AG04450 (cell line): Measurements from ENCODE around the gene DCAF8L1. TPM values are rescaled to one million over a fixed set of nuclear protein-coding genes. Genes with fewer than 3 reads are reported as not detected.
A peak's percentile ranks its signal among the peaks of the same experiment; 100 is the strongest.
"Not testable (repeated sequence)": the region's sequence is repeated elsewhere in the genome, so short reads cannot be mapped to it uniquely, and the experiment has no call there.

Experiments used
- CTCF ChIA-PET: fragments of 300-600, 350-600 bp; formaldehyde crosslinking; extraction: SDS; loops from one replicate; lab custom pipeline; 2022; ENCODE audit warnings: antibody characterized with exemption, inconsistent platforms; lab: Charles Lee
- POLR2A ChIA-PET: fragments of 350-600 bp; formaldehyde crosslinking; extraction: SDS; loops from one replicate; lab custom pipeline; 2021; ENCODE audit warnings: antibody characterized with exemption, inconsistent platforms; lab: Yijun Ruan, JAX
- DNase-seq: peaks from one replicate; pipeline ENCODE4 v3.0.0-alpha.2; 2011; ENCODE audit warnings: low read depth, low spot score
- H3K27ac ChIP-seq: one replicate; pipeline ENCODE4 v1.5.1; 2012; ENCODE audit warnings: low read depth, low read length, control low read depth
- H3K27me3 ChIP-seq: one replicate; pipeline ENCODE4 v1.6.0; 2012; ENCODE audit warnings: low read length; ENCODE audit not compliant: control insufficient read depth, insufficient read depth
- H3K4me3 ChIP-seq: 2 replicates; pipeline ENCODE4 v1.5.1; 2011; ENCODE audit warnings: mild to moderate bottlenecking, low read depth, low read length, control low read depth
- H3K9me3 ChIP-seq: 2 replicates; pipeline ENCODE4 v1.5.1; 2012; ENCODE audit warnings: low read length; ENCODE audit not compliant: control insufficient read depth, insufficient read depth
- CTCF ChIP-seq: IDR thresholded peaks from 2 replicates; pipeline ENCODE4 v1.5.1; 2011; ENCODE audit warnings: low read depth, low read length, control low read depth, inconsistent platforms
- polyA plus RNA-seq: library from polyadenylated mRNA; depleted of rRNA; stranded (reverse); fragments of >200 nt; gene quantifications from 2 replicates; pipeline ENCODE4 v1.2.3, GENCODE V29; 2011

DCAF8L1 gene
- polyA plus RNA-seq, 1 experiment, result not detected

DNA sequence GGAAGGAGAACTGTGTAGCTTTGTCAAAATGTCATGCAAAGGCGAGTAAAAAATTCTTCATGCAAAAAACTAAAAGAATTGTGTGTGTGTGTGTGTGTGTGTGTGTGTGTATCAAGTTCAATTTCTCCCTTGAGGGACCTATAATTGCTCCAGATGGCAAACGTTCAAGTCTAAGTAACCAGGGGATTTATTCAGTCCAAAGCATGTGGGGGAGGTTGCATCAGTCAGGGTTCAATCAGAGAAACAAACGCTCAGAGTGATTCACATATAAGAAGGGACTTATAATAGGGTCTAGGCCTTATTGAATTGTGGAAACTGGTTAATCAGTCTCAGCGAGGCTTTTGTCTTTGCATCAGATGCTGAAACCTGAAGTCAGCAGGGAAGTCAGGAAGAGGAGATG lies 5.0 kb downstream of the DCAF8L1 start:
- no peak overlapping the region for H3K27ac ChIP-seq
- TF ChIP-seq CTCF, result no peak
- H3K4me3 ChIP-seq, result no peak overlapping the region
- POLR2A ChIA-PET, result no interaction called here
- no peaks in the 10 kb centered on the region for H3K9me3 ChIP-seq
- CTCF ChIA-PET, result interaction anchor here (0.6 kb wide), 1 partner anchor 22 kb away, joined by 3 read pairs; no protein-coding TSS in a partner anchor
- no peak for DNase-seq
- H3K27me3 ChIP-seq, result no peaks in the 10 kb centered on the region

DNA sequence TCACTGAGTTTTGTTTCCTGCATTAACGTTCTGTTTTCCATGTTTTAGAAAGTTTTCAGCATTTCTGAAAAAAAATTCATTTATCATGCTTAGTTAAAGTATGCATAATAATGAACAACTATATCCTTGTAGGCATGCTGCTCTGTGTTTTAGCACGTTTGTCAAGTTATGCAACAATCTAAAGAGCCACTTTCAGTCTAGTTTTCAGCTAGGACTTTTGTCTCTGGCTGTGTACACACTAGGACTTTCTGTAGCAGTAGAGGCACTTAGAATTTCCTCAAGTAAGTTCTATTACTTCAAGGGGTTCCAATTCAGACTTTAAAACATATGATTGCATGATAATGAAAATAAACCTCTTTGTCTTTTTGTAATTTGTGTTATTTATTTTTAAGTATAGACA lies 12.4 kb downstream of the DCAF8L1 start:
- H3K9me3 ChIP-seq, result no peaks in the 10 kb centered on the region
- DNase-seq, result no peak
- POLR2A ChIA-PET, result no interaction called here
- H3K27ac ChIP-seq, result no peak overlapping the region
- no peaks in the 10 kb centered on the region for H3K27me3 ChIP-seq
- H3K4me3 ChIP-seq, result no peak overlapping the region
- no peak for TF ChIP-seq CTCF
- CTCF ChIA-PET, result no interaction called here

- no peak for TF ChIP-seq CTCF
- ChIA-PET POLR2A (no interaction called here), CTCF (no interaction called here)
- DNase-seq, result no peak
- Histone ChIP-seq H3K9me3 (no peaks in the 10 kb centered on the region), H3K27me3 (no peaks in the 10 kb centered on the region), H3K27ac (no peak overlapping the region), H3K4me3 (no peak overlapping the region)
Measured at GRCh38 chrX:27968352-27968751, 12.9 kb downstream of the DCAF8L1 start.

- ChIA-PET CTCF (interaction anchor here (0.6 kb wide), 1 partner anchor 39 kb away, joined by 3 read pairs; no protein-coding TSS in a partner anchor), POLR2A (no interaction called here)
- Histone ChIP-seq H3K4me3 (no peak overlapping the region), H3K9me3 (no peaks in the 10 kb centered on the region), H3K27ac (no peak overlapping the region), H3K27me3 (no peaks in the 10 kb centered on the region)
- TF ChIP-seq CTCF, result no peak
- peak; percentile 46 for DNase-seq
Measured at GRCh38 chrX:27966955-27967354, 14.3 kb downstream of the DCAF8L1 start.

GRCh38 chrX:27966492-27966891 lies 14.8 kb downstream of the DCAF8L1 start:
- CTCF ChIA-PET, result interaction anchor here (0.6 kb wide), 1 partner anchor 39 kb away, joined by 3 read pairs; no protein-coding TSS in a partner anchor
- no peak for DNase-seq
- Histone ChIP-seq H3K9me3 (no peaks in the 10 kb centered on the region), H3K4me3 (no peak overlapping the region), H3K27me3 (no peaks in the 10 kb centered on the region), H3K27ac (no peak overlapping the region)
- POLR2A ChIA-PET, result no interaction called here
- no peak for TF ChIP-seq CTCF

DNA sequence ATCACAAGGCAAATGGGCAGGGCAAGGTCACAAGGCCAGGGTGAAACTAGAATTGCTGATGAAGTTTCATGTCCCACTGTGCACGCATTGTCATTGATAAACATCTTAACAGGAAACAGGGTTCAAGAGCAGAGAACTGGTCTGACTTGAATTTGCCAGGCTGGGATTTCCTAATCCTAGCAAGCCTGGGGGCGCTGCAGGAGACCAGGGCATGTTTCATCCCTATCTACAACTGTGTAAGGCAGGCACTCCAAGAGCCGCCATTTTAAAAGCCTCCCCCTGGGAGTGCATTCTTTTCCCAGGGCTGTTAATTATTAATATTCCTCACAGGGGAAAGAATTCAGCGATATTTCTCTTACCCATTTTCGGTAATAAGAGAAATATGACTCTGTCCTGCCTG lies 15.9 kb downstream of the DCAF8L1 start:
- CTCF ChIA-PET, H3K27ac ChIP-seq, DNase-seq, POLR2A ChIA-PET, H3K4me3 ChIP-seq, H3K27me3 ChIP-seq, H3K9me3 ChIP-seq: not testable (repeated sequence)
